Astrocyte of the cerebellum (primary cell): Measurements from ENCODE around the gene MZT2A.
"Not testable (repeated sequence)": the region's sequence is repeated elsewhere in the genome, so short reads cannot be mapped to it uniquely, and the experiment has no call there.

Source experiments
- DNase-seq: peaks from one replicate; pipeline ENCODE4 v3.0.0-alpha.2; 2011; ENCODE audit warnings: low read depth
- H3K4me3 ChIP-seq: 2 replicates; pipeline ENCODE4 v1.5.1; 2011; ENCODE audit warnings: mild to moderate bottlenecking, low read depth, low read length, moderate library complexity
- CTCF ChIP-seq: IDR thresholded peaks from 2 replicates; pipeline ENCODE4 v1.5.1; 2012; ENCODE audit warnings: low read length, low read depth, moderate library complexity, mild to moderate bottlenecking; ENCODE audit errors: missing control alignments
- in situ Hi-C: cut with HindIII; loops from 2 replicates; pipeline ENCODE4 v1.10.0; 2017; ENCODE audit warnings: low sequenced_read_pairs

MZT2A gene

DNA sequence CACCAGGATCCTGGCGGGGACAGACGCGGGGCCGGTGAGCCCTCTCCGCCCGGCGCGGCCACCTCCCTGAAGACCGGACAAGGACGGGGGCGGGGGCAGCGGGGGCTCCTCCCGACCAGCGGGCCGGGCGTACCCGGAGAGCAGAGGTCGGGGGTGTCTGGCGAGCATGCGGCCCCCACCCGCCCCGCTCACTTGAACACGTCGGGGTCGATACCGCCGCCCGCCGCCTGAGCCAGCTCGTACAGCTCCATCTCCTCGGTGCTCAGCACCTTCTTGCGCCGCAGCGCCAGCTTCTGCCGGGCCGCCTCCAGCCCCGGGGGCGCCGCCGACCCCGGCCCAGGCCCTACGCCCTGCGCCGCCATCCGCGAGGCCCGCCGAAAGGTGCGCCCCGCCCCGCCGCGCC lies at the start of gene MZT2A:
Gene MZT2A, minus strand, starts transcription at position 383 of the 403 bp plus-strand sequence. Its CDS starts 21 bp downstream, at position 362.
- DNase-seq, in situ Hi-C loops: not testable (repeated sequence)
- peak within 1 kb of the TSS; percentile 91 for H3K4me3 ChIP-seq

DNA sequence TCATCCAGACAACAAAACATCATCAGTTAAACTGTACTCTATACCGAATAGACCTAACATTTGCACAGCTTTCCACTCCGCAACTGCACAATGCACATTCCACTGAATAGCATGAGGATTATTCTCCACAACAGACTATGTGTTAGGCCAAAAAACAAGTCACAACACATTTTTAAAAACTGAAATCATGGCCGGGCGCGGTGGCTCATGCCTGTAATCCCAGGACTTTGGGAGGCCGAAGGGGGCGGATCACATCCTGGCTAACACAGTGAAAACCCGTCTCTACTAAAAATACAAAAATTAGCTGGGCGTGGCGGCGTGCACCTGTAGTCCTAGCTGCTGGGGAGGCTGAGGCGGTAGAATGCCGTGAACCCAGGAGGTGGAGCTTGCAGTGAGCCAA lies 46.7 kb upstream of the MZT2A start:
- DNase-seq, result not testable (repeated sequence)

GRCh38 chr2:131536841-131537240 lies 44.6 kb upstream of the MZT2A start:
- DNase-seq, in situ Hi-C loops, H3K4me3 ChIP-seq: not testable (repeated sequence)

More for the DNA sequence above, 46.7 kb upstream of the MZT2A start:
- in situ Hi-C loops, H3K4me3 ChIP-seq: not testable (repeated sequence)

GRCh38 chr2:131535951-131536826 lies 44.0 kb upstream of the MZT2A start:
- in situ Hi-C loops, DNase-seq, H3K4me3 ChIP-seq: not testable (repeated sequence)

DNA sequence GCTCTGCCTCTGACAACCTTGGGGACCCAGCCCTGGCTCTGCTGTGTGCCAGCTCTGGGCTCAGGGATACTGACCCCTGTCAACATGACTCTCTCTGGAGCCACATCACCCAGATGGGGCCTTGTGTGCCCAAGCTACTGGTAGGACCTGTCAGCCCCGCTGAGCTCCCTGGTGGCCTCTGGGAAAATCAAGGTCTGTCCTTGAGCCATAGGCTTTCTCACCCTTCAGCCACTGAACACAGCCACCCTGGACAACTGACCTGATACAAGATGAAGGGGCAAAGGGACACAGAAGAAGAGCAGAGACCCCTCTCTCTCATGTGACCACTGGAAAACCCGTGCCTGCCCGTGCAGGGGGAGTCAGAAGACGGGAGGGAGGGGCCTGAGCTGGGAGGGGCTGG lies 43.3 kb upstream of the MZT2A start:
- in situ Hi-C loops, result no loop called here

DNA sequence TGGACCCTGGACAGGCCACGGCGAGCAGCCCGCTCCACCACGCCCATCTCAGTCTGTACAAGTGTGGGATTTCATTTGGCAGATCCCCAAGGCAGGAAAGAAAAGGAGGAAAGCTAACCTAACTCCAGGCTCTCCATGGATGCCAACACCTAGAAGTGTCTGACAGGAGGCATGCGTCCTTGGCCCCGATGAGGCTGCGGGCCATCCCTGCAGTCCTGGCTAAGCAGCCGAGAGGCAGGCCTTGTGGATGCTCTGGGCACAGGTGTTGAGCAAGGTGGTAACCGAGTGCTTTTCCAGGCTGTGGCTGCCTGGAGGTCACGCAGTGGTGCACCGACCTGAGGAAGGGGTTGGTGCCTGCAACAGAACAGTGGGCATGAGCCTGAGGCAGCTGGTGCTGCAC lies 42.8 kb upstream of the MZT2A start:
- DNase-seq, in situ Hi-C loops, H3K4me3 ChIP-seq: not testable (repeated sequence)

More for the DNA sequence above, 43.3 kb upstream of the MZT2A start:
- DNase-seq, result no peak
- no peak for TF ChIP-seq CTCF
- no peak overlapping the region for H3K4me3 ChIP-seq

DNA sequence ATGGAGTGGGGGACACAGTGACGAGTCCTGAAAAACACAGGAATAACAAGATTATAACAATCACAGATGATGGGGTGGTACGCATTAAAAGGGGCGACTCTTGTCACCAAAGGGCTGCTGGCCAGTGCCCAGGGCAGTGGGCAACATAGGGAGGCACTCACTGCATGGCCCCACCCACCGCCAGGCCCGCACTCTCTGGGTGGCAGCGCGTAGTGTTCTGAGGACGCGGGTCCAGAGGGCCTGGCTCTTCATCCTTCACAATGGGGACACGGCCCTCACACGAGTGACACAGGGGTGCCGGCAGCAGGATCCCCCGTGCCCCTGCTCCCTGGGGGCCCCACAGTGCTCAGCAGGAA lies 42.1 kb upstream of the MZT2A start:
- in situ Hi-C loops, H3K4me3 ChIP-seq, DNase-seq: not testable (repeated sequence)

- not testable (repeated sequence) for DNase-seq
These were observed 41.6 kb upstream of the MZT2A start for GRCh38 chr2:131533609-131534316.

GRCh38 chr2:131532723-131533608 lies 40.8 kb upstream of the MZT2A start:
- DNase-seq, H3K4me3 ChIP-seq, in situ Hi-C loops: not testable (repeated sequence)

More at GRCh38 chr2:131533609-131534316, 41.6 kb upstream of the MZT2A start:
- in situ Hi-C loops, H3K4me3 ChIP-seq: not testable (repeated sequence)

GRCh38 chr2:131531547-131532185 lies 39.5 kb upstream of the MZT2A start:
- in situ Hi-C loops, H3K4me3 ChIP-seq, DNase-seq: not testable (repeated sequence)

GRCh38 chr2:131530626-131531344 lies 38.6 kb upstream of the MZT2A start:
- in situ Hi-C loops, DNase-seq, H3K4me3 ChIP-seq: not testable (repeated sequence)

- H3K4me3 ChIP-seq, in situ Hi-C loops, DNase-seq: not testable (repeated sequence)
These were observed 37.8 kb upstream of the MZT2A start for GRCh38 chr2:131529864-131530445.

DNA sequence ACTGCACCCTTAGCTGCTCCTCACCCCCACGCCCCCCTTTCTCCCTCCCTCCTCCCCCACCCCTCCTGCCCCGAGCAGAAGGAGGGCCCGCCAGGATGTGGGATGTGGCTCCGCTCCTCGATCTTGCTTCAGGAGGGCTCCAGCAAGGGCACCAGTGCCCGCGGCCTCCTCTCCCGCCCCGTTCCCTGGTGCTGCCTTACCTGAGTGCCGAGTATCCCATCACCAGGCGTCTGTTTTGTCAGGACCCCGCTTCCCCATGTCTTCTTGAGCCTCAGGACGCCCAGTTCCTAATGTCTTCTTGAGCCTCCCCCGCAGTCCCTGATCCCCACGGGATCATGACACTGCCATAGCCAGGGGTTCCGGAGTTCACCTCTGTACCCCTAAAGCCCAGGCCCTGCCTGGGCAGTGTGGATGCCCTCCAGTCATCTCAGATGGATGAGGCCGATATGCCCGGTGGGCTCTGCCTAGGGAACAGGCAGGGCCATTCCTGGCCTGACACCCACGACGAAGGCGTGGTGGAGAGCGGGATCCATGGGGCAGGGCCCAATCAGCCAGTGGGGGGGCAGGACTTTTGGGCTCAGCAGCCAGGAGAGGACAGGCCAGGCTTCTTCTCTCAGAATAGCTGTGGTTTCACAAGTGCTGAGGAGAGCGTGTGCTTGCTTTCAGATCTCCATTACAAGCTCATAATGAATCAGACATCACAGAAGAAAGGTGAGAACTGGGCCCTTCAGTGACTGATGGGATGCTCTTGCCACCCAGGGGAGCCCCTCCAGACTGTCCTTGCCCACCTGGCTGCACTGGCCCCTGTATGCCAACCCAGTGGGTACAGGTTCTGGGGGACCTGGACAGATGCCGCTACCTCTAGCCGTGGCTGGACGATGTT lies 37.0 kb upstream of the MZT2A start:
- H3K4me3 ChIP-seq, in situ Hi-C loops, DNase-seq: not testable (repeated sequence)
